ENCODE data around the gene KRR1.

The KRR1 gene

DNA sequence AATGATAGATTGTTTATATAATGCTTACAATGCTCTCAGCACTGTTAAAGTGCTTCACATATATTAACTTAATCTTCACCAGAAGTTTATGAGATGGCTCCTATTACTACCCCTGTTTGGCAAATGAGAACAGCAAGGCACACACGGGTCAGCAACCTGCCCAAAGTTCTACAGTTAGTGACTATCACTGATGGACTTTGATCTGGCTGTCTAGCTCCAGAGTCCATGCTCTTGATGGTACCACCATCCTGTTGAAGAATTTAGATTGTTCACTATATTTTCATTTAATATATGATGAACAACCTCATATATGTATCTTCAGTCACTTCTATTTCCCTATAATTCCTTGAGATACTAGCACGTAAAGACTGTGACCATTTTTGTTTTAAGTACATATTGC, 20.2 kb downstream of the KRR1 start:
- H3K4me1 ChIP-seq (ENCODE audit: control insufficient read depth, insufficient read depth, low read length), result no peaks in the 10 kb centered on the region
- POLR2A ChIA-PET, result no interaction called here
- H3K27ac ChIP-seq (ENCODE audit: extremely low read depth, low read depth, low read length), result no peak overlapping the region
- no peaks in the 10 kb centered on the region for H3K9me3 ChIP-seq (ENCODE audit: control insufficient read depth, insufficient read depth, low read depth, low read length)
- CTCF ChIA-PET, result interaction anchor here (0.6 kb wide), 1 partner anchor 152 kb away, joined by 4 read pairs; no protein-coding TSS in a partner anchor
- H3K36me3 ChIP-seq (ENCODE audit: control insufficient read depth in 2 of 2, insufficient read depth in 1 of 2, low read length in 2 of 2), result peaks cover 3 to 20% of the 10 kb centered on the region in 2 experiments; a peak in 2 of 3 replicates
- no peak overlapping the region for H3K4me3 ChIP-seq (ENCODE audit: low read depth, low read length)
- TF ChIP-seq, protein P1, sequence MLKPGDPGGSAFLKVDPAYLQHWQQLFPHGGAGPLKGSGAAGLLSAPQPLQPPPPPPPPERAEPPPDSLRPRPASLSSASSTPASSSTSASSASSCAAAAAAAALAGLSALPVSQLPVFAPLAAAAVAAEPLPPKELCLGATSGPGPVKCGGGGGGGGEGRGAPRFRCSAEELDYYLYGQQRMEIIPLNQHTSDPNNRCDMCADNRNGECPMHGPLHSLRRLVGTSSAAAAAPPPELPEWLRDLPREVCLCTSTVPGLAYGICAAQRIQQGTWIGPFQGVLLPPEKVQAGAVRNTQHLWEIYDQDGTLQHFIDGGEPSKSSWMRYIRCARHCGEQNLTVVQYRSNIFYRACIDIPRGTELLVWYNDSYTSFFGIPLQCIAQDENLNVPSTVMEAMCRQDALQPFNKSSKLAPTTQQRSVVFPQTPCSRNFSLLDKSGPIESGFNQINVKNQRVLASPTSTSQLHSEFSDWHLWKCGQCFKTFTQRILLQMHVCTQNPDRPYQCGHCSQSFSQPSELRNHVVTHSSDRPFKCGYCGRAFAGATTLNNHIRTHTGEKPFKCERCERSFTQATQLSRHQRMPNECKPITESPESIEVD (tag by site-specific recombination; IDR thresholded peaks at IDR 0.05), result no peak
- TF ChIP-seq, protein P2, sequence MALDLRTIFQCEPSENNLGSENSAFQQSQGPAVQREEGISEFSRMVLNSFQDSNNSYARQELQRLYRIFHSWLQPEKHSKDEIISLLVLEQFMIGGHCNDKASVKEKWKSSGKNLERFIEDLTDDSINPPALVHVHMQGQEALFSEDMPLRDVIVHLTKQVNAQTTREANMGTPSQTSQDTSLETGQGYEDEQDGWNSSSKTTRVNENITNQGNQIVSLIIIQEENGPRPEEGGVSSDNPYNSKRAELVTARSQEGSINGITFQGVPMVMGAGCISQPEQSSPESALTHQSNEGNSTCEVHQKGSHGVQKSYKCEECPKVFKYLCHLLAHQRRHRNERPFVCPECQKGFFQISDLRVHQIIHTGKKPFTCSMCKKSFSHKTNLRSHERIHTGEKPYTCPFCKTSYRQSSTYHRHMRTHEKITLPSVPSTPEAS (tag by site-specific recombination; IDR thresholded peaks at IDR 0.05), result no peak
- TF ChIP-seq ZNF2 (tag by site-specific recombination; IDR thresholded peaks at IDR 0.05), result no peak
- TF ChIP-seq RBAK (tag by site-specific recombination; IDR thresholded peaks at IDR 0.05), result no peak
- TF ChIP-seq SETDB1 (IDR thresholded peaks at IDR 0.05; ENCODE audit: insufficient read length, low read length), result no peak
- TF ChIP-seq ZXDB (tag by site-specific recombination; IDR thresholded peaks at IDR 0.05), result no peak
- TF ChIP-seq, protein P3, sequence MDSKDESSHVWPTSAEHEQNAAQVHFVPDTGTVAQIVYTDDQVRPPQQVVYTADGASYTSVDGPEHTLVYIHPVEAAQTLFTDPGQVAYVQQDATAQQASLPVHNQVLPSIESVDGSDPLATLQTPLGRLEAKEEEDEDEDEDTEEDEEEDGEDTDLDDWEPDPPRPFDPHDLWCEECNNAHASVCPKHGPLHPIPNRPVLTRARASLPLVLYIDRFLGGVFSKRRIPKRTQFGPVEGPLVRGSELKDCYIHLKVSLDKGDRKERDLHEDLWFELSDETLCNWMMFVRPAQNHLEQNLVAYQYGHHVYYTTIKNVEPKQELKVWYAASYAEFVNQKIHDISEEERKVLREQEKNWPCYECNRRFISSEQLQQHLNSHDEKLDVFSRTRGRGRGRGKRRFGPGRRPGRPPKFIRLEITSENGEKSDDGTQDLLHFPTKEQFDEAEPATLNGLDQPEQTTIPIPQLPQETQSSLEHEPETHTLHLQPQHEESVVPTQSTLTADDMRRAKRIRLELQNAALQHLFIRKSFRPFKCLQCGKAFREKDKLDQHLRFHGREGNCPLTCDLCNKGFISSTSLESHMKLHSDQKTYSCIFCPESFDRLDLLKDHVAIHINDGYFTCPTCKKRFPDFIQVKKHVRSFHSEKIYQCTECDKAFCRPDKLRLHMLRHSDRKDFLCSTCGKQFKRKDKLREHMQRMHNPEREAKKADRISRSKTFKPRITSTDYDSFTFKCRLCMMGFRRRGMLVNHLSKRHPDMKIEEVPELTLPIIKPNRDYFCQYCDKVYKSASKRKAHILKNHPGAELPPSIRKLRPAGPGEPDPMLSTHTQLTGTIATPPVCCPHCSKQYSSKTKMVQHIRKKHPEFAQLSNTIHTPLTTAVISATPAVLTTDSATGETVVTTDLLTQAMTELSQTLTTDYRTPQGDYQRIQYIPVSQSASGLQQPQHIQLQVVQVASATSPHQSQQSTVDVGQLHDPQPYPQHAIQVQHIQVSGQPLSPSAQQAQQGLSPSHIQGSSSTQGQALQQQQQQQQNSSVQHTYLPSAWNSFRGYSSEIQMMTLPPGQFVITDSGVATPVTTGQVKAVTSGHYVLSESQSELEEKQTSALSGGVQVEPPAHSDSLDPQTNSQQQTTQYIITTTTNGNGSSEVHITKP (tag by site-specific recombination; IDR thresholded peaks at IDR 0.05), result no peak

DNA sequence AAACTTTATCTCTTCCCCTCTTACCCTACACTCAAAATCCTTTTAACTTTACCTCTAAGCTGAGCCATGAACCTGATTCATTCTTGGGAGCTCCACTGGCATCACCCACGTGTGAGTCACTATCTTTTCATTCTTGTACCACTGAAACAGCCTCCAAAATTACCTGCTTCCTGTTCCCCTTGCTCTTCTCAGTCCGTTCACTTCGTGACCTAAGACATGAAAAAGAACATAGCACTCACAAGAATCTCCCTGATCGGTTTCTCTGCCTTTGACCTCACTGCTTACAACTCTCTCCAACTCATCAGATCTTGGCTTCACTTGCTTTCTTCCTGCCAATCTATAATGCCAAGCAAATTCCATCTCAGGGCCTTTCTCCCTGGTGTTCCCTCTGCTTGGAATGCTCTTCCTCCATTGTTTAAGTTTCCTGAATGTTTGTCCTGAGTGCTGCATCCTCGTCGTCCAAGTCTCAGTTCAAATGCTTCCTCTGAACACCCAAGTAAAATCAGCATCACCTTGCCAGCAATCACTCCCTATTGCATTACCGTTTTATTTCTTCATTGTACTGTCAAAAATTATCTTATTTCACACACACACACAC, 21.7 kb downstream of the KRR1 start:
- Histone ChIP-seq H3K4me1 (ENCODE audit: control insufficient read depth, insufficient read depth, low read length) (no peaks in the 10 kb centered on the region), H3K4me3 (ENCODE audit: low read depth, low read length) (no peak overlapping the region), H3K9me3 (ENCODE audit: control insufficient read depth, insufficient read depth, low read depth, low read length) (no peaks in the 10 kb centered on the region), H3K27ac (ENCODE audit: extremely low read depth, low read depth, low read length) (no peak overlapping the region), H3K36me3 (ENCODE audit: control insufficient read depth in 2 of 2, insufficient read depth in 1 of 2, low read length in 2 of 2) (peaks cover 0 to 5% of the 10 kb centered on the region in 2 experiments; a peak in 1 of 3 replicates)
- TF ChIP-seq GFI1B (tag by site-specific recombination; IDR thresholded peaks at IDR 0.05), result no peak
- TF ChIP-seq SP3 (tag by site-specific recombination; IDR thresholded peaks at IDR 0.05), result no peak
- TF ChIP-seq ZBTB17 (tag by site-specific recombination; IDR thresholded peaks at IDR 0.05), result 0 out of 2 replicates have a peak, but pooled peaks have one; percentile 15
- CTCF ChIA-PET, result interaction anchor here (0.7 kb wide), 1 partner anchor 12 kb away, joined by 4 read pairs; no protein-coding TSS in a partner anchor
- POLR2A ChIA-PET, result no interaction called here

DNA sequence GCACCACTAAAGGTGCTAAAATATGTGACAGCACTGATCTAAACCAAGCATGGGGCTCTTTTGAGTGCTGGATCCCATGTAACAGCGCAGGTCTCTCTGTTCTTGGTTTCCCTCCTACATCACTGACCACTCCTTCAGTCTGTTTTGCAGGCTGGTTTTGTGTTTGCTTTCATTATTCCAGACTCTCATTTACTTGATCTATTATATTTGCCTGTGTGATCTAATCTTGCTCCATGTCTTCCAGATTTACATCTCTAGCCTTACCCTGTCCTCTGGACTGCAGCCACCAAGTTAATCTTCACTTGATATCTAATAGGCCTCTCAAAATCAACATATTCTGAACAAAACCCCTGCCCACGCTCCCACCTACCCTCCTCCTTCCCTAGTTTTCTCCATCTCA, 22.2 kb downstream of the KRR1 start:
- H3K27ac ChIP-seq (ENCODE audit: extremely low read depth, low read depth, low read length), result no peak overlapping the region
- CTCF ChIA-PET, result interaction anchor here (0.5 to 0.7 kb wide), 3 partner anchors 13 to 801 kb away, joined by 3 to 5 read pairs (median 4); no protein-coding TSS in a partner anchor
- H3K9me3 ChIP-seq (ENCODE audit: control insufficient read depth, insufficient read depth, low read depth, low read length), result no peaks in the 10 kb centered on the region
- H3K4me1 ChIP-seq (ENCODE audit: control insufficient read depth, insufficient read depth, low read length), result no peaks in the 10 kb centered on the region
- no peak for TF ChIP-seq GLIS1 (tag by site-specific recombination; IDR thresholded peaks at IDR 0.05)
- H3K4me3 ChIP-seq (ENCODE audit: low read depth, low read length), result no peak overlapping the region
- no peaks in the 10 kb centered on the region for H3K36me3 ChIP-seq (ENCODE audit: control insufficient read depth in 2 of 2, insufficient read depth in 1 of 2, low read length in 2 of 2)
- POLR2A ChIA-PET, result no interaction called here
